T-helper 22 cell (primary cell): ENCODE measurements around the gene ANTXRL.
"Not testable (repeated sequence)": the region's sequence is repeated elsewhere in the genome, so short reads cannot be mapped to it uniquely, and the experiment has no call there.

ENCODE experiments used
- DNase-seq: peaks from one replicate; pipeline ENCODE4 v3.0.0-alpha.2; 2020; ENCODE audit warnings: low read depth

The ANTXRL gene

DNA sequence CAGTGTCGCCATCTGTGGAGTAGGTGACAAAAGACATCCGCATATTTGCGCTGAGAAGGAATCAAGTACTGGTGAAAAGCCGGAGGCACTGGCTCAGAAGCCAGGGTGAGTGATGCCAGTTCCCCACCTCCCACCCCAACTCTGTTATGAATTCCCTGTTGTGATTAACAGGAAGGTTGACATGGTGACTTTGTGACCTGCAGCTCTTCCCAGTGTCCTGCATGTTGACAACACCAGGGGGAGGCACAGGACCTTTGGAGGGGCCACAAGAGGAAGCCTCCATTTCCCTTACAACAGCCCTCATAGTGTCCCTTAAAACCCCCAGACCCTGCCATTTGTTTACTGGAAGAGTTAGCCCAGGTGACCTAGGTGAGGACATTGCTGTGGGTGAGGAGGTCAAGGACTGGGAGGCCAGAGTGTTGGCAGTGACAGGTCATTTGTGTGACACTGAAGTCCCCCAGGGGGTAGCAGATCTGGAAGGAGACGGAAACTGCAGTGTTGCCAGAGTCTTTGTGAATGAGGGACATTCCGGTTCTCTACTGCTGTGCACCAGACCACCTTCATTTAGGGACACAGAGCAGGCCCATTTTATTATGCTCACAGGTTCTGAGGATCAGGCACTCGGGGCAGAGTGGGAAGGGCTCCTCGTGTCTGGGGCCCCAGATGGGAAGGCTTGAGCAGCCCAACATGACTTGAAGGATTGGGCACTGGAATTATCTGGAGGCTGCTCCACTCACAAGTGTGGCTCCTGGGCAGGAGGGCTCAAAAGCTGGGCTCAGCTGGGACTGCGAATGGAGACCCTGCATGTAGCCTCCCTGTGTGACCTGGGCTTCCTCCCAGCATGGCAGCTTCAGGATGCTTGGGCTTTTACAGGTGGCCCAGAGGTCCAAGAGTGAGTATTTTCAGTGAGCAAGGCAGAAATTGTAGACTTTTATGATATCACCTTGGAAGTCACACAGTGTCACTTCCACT, 13.0 kb upstream of the ANTXRL start:
- no peak for DNase-seq

DNA sequence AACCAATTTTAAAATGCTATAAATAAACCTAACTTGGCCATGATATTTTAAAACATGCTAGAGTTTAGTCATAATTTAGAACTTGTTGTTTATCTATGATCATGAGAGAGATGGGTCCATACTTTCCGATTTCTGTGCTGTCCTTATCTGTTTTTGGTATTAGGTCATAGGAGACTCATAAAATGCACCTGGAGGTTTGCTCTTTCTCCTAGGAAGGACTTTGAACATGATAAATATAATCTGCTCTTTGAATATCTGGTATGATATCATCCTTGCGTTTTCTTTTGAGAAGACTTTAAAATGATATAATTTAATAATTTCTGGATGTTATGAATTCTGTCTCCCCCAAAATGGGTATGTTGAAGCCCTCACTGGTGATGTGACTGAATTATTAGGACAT, 9.0 kb upstream of the ANTXRL start:
- no peak for DNase-seq

DNA sequence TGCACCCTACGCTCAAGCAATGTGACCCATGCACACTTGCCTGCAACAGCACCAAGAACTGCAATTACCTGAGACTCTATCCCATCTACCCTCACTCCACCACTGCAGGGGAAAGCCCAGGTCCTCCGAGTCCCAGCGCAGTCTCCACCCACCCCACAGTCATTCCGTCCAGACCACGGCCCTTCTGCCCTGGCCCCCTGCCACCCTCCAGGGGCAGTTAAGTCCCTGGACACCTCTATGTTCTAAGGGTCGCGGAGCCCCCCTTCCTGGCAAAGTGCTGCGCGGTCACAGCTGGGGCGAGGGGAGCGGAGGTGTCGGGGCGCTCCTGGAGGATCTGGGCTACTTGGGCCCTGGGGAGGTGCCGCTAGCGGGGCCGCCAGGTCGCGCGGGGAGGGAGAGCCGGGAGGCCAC, 4.4 kb upstream of the ANTXRL start:
- DNase-seq, result not testable (repeated sequence)

DNA sequence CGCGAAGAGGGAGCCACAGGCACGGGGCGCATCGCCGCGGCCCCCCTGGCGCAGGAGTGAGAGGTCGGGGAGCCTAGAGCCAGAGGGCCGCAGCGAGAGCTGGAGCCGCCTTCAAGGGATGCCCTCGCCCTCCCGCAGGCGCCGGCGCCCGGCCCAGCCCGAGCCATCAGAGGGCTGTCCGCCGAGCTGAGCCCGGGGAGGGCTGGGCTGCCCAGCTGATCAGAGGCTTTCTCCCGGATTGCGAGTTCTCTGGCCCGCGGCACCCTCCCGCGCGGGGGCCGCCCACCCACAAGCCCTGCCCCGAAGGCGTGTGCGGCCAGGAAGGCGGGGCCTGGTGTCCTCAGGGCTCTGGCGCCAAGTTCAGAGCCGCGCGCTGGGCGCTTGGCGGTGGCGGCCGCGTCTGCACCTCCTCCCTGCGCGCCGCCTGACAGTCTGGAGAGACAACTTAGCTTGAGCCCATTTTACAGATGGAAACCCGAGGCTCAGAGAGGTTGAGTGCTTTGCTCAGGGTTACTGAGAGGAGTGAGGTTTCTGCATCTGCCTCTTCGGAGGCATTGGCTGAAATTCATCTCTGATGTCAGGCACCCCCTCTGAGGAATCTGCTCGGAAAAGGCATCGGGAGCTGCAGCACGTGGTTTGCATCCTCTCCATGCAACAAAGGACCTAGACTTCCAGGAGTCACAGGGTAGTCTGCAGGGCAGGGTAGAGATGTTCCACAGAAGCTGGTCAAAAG, 3.8 kb upstream of the ANTXRL start:
- peak; percentile 56 for DNase-seq

DNA sequence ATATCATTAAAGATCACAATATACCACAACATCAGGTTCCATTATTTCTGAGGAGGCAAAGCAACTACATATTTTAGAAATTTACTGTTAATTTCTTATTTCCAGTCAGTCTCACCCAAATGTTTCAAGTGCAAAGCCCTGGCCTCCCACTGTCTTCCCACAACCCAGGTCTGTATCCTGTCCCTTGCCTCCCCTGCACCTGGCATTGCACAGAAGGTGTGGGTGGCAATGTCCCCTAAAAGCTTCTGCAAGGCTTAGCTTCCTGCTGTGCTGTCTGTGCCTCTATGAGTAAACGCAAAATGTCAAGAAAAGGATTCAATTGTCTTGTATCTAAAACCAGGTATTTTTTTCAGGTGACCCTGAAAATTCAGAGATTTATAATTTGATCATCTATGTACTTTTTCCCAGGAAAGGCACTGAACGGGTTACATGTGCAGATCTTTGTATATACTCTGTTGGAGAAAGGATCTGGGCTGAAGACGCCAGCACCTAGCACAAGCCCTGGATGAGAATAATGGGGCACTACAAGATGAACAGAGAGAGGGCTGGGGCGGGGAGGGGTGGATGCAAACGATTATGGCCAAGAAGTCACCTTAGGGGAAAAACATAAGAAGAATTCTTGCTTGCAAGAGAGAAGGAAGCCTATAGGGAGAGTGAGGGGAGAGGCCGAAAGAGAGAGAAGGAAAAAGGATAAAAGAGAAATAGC, 3.1 kb upstream of the ANTXRL start:
- no peak for DNase-seq

DNA sequence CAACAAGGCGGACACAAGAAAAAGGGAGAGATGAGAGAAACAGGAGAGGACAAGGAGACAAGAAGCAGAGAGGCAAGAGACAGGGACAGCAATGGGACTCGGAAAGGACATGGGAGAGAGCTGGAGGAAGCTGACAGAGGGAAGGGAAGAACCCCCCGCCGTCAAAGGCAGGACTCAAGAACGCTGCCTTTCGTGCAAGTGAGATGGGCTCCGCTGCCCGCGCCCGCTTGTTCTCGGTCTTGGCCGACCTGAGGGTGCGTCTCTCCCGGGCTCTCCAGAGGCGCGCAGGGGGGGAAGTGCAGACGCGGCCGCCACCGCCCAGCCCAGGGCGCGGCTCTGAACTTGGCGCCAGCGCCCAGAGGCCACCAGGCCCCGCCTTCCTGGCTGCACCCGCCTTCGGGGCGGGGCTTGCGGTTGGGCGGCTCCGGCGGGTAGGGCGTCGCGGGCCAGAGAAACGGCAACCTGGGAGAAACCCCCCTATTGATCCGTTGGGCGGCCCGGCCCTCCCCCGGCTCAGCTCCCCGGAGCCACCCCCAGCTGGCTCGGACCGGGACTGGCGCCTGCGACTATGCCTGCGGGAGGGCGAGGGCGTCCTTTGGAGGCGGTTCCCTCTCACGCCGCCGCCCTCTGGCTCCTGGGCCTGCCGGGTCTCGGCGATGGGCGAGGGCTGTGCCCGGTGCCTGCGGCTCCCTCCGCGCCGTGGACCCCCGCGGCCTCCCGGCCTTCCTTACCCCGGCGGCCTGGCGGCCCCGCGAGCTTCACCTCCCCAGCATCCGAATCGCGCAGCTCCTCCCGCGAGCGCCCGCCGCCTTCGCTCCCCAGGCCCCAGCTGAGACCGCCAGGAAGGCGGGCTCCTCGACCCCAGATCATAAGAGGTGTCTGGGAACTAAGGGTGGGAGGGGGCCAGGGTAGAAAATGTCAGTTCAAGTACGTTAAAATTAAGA, 2.2 kb upstream of the ANTXRL start:
- peak; percentile 70 for DNase-seq

DNA sequence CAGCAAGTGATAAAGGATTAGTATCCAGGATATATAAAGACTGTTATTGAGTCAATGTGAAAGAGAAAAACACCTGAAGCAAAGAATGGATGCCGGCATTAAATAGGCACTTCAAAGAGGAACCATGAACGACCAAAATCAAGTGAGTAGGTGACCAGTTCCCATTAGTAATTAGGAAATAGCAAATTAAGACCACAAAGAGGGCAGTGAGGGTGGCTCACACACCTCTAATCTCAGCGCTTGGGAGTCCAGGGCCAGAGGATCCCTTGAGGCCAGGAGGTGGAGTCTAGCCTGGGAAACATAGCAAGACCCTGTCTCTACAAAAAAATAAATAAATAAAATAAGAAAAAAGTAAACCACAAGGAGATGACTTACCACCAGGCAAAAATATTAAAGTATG, 1.5 kb upstream of the ANTXRL start:
- DNase-seq, result no peak

DNA sequence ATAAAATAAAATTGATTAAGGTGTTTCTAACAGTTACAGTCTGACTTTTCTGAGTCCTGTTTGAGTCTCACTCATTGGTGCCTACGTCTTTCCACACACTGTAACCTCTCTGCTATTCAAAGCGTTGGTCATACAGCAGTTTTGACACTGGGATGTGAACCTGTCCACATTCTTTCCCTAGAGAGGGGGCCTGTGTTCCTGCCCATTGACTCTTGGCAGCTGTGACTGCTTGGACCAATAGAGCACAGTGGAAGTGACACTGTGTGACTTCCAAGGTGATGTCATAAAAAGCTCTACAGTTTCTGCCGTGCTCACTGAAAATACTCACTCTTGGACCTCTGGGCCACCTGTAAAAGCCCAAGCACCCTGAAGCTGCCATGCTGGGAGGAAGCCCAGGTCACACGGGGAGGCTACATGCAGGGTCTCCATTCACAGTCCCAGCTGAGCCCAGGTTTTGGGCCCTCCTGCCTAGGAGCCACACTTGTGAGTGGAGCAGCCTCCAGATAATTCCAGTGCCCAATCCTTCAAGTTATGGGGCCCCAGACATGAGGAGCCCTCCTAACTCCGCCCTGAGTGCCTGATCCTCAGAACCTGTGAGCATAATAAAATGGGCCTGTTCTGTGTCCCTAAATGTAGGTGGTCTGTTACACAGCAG, 704 bp upstream of the ANTXRL start:
- DNase-seq, result no peak

DNA sequence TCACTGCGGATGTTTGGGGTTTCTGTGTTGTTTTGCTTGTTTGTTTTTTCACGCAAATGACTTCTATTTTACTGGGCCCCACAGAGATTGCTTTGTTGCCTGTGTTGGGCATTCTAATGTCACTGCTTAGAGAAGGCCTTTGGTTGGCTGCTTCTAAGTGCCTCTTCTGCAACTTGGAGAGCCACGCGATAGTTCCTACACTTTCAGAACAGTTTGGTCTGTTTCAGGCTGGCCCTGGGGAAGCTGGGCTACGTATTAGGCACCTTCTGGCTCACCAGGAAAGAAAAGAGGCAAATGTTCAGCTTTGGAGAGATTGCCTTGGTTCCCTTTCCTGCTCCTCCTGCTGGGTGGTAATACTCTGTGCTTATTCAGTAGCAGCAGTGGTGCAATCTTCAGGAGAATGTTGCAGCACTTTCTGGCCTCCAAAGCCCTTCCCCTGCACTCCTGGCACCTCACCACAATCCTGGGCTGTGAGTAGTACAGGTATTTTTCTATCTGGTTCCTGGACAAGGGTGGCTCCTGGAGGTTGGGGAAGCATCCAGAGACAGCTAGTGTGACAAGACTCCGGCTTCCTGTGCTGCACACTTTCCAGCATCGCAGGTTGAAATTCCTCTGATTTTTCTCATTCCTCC, 1.2 kb downstream of the ANTXRL start:
- DNase-seq, result no peak

DNA sequence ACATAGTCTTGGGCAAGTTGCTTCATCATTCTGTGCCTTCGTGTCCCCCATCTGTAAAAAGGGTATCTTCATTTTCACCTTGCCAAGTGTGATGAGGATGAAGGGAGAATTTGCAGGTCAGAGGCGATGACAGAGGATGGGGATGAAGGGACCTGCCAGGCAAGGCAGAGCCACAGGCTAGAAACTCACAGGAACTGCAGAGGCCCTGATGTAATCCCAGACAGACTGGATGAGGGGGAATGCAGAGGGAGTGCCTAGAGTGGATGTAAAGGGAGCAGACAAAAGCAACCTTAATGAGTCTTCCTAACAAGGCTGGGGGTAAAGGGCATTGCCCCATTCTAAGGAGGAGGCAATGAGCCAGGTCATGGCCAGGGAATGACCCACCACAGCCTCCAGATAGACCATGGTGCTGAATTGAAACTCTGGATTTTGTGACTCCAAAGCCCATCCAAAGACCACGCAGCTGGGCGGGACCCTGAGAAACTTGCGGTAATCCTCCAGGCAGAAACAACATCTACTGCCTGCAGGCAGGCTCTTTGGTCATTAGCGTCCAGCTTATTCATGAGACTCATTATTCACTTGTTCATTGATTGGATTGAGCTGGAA, 1.9 kb downstream of the ANTXRL start:
- DNase-seq, result no peak

DNA sequence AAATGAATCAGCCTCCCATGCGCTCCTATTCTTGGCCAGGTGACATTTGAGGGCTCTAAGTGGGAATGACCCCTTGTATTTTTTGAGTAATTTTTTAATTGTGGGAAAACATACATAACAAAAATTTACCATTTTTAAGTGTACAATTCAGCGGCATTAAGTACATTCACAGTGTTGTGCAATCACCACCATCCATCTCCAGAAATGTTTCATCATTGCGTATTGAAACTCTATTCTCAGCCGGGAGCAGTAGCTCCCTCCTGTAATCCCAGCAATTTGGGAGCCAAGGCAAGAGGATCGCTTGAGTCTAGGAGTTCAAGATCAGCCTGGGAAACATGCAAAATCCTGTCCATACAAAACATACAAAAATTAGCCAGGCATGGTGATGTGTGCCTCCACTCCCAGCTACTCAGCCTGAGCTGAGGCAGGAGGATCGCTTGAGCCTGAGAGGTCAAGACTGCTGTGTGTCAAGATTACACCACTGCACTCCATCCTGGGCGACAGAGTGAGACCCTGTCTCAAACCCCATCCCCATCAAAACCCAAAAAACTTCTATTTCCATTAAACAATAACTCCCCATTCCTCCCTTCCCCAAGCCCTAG, 2.5 kb downstream of the ANTXRL start:
- no peak for DNase-seq

DNA sequence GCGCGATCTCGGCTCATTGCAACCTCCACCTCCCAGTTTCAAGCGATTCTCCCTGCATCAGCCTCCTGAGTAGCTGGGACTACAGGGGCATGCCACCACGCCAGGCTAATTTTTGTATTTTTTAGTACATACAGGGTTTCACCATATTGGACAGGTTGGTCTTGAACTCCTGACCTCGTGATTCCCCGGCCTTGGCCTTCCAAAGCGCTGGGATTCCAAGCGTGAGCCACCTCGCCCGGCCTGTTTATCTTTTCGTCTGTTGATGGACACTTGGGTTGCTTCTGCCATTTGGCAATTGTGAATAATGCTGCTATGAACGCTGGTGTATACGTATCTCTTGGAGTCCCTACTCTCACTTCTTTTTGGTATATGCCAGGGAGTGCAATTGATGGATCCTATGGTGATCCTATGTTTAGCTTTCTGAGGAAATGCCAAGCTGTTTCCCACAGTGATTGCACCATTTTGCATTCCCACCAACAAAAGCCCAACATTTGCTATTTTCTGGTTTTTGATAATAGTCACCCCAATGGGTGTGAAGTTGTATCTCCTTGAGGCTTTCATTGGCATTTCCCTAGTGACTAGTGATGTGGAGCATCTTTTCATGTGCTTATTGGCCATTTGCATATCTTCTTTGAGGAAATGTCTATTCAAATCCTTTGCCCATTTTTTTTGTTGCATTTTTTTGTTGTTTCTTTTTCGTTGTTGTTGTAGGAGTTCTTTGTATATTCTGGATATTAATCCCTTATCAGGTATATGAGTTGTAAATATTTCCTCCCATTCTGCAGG, 3.5 kb downstream of the ANTXRL start:
- no peak for DNase-seq

DNA sequence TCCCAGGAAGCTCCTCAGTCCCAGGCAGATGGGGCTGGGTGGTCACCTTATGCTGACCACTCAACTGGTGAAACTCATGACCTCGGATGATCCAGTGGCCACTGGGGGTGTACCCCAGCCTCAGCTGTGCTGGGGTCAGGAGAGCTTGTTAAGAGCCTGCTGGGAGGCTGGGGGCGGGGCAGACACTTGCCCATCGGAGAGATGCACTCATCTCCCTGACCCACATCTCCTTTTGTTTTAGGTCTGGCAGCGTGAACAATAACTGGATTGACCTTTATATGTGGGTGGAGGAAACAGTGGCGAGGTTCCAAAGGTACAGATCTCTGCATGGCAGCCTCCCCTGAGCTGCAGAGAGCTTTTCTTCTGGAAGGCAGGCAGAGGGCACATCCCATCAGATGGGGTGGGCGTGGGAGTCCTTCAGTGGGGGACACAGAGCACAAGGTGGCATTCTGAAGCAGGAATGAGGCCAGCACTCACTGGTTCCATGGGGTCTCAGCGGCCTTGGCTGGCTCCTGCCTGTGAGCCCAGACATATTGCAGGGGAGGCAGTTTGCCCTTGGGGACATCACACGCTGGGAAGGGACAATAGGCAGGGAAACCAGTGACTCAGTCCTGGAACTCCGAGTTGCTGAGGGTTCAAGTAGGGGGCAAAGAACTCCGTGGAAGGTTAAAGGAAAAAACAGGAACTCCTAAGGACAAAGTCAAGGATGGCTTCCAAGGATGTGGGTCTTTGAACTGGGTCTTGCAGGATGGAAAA, 5.2 kb downstream of the ANTXRL start:
- DNase-seq, result no peak

DNA sequence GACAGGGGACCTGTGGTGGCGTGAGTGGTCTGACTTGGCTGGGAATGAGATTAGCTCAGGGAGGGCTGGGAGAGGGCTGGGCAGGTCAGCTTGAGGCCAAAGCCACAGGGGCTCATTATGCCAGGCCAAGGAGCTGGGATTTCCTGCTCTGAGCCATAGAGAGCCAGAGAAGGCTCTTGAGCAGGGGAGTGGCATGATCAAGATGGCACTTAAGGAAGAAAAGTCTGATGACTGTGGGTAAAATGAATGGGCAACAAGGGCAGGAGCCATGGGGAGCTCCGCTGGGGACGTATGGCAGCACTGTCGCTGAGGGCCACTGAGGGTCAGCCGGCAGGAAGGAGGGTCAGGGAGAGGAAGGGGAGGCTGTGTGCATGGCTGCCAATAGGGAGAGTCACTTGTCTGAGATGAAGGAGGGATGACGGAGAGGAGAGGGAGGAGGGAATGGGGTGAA, 5.8 kb downstream of the ANTXRL start:
- no peak for DNase-seq

DNA sequence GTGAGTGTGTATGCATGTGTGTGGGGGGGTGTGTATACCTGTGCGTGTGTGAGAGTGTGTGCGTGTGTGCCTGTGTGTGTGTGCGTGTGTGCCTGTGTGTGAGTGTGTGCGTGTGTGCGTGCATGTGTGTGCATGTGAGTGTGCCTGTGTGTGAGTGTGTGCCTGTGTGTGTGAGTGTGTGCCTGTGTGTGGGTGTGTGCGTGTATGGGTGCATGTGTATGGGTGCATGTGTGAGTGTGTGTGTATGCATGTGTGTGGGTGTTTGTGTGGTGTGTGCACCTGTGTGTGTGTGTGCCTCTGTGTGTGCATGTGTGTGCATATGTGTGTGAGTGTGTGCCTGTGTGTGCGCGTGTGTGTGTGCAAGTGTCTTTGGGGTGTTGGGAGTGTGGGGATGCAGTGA, 6.4 kb downstream of the ANTXRL start:
- DNase-seq, result no peak

DNA sequence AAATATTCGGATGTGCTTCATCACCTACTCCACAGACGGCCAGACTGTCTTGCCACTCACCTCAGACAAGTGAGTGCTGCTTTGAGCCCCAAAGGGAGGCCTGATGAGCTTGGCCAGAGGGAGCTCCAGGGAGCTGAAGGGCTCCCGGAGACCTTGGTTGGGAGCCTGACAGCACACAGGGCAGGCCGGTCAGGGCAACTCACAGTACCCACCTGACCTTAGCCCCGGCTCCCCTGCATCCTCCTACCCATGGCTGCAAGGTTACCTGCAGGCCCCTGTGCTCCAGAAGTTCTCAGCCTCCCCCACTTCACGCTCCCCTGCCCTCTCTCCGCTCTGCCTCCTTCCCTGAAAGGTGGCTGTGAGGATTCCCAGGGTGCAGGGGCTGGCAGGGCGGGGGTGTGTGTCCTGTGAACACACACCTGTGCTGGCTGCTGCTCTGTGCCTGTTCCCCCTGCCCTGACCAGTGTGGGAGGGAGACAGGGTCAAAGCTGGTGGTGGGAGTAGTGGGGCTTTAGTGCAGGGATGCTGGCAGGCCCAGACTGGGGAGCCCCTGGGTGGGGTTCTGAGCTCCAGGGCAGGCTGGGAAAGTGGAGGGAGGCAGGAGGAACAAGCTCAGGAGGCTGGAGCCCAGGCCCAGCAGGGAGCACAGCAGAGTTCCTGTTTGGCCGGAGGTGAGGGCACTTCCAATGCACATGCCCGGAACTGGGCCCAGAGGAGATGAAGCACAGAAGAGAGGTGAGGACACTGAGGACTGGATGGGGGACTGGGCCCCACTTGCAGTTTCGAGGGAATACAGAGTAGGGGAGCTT, 7.2 kb downstream of the ANTXRL start:
- DNase-seq, result no peak

DNA sequence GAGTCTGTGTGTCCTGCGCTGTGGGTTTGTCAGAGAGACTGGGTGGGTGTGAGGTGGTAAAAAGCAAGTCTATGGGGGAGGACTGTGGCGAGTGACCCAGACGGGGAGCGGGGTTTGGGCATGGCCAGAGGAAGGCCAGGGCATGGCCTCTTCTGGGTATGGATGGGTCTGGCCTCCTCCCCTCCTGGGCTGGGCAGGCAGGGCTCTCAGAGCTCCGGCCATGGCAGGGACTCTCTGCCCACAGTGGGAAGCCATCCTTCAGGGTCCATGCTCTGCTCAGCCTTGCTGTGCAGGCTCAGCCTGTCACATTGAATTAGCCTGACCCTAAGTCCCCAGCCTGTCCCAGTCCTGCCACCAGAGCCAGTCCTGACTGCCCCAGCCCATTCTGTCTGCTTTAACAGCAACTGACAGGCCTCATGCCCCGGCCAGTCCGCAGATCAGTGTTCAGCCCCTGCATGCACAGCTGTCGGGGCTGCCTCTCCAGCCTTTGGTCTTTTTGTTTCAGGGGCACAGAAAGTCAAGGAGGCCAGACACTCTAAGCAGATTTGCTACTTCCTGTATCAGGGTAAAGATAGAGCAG, 7.9 kb downstream of the ANTXRL start:
- no peak for DNase-seq
